SK-N-SH treated with all-trans-retinoic acid at 6 μM for 48 hours (cell line): ENCODE results near the gene AKAP6.

Experiments
- CREB5 ChIP-seq: fragments of 250-450 bp; sonication (Bioruptor Pico); IDR thresholded peaks from 2 replicates; pipeline ENCODE4 v1.5.1; 2020; ENCODE audit warnings: low read depth, mild to moderate bottlenecking, moderate library complexity
- PATZ1 ChIP-seq: fragments of 250-450 bp; sonication (Bioruptor Pico); IDR thresholded peaks from 2 replicates; pipeline ENCODE4 v1.8.0; 2020; ENCODE audit warnings: mild to moderate bottlenecking, moderate library complexity, borderline replicate concordance
- ZNF565 ChIP-seq: fragments of 450-650 bp; formaldehyde crosslinking; conservative IDR thresholded peaks from 2 replicates; pipeline ENCODE4 v1.5.0; 2020; ENCODE audit warnings: low read depth, mild to moderate bottlenecking, moderate library complexity
- ZNF70 ChIP-seq: fragments of 450-650 bp; formaldehyde crosslinking; IDR thresholded peaks from 2 replicates; pipeline ENCODE4 v1.5.0; 2020; ENCODE audit warnings: mild to moderate bottlenecking, moderate library complexity

- no peak for TF ChIP-seq ZNF70 (CRISPR knock-in tag)
- no peak for TF ChIP-seq ZNF565
- TF ChIP-seq CREB5 (CRISPR knock-in tag): no peak
- TF ChIP-seq PATZ1 (CRISPR knock-in tag): no peak
These were observed 378.8 kb downstream of the AKAP6 start for GRCh38 chr14:32707742-32708500.
